Measurements from ENCODE around the gene KIAA1671. TPM values are rescaled to one million over a fixed set of nuclear protein-coding genes. Genes with fewer than 3 reads are reported as not detected.

KIAA1671 gene
- polyA plus RNA-seq, 1 donor (not counting 4 experiments of a cell fraction or from before 2014, with no cell fraction given) = 17.4 TPM

- Histone ChIP-seq H2AFZ (ENCODE audit: control insufficient read depth, low read length) (no peak overlapping the region), H3K9ac (ENCODE audit: control insufficient read depth, extremely low read depth, insufficient read depth, low read length) (no peak overlapping the region), H3K4me3 (ENCODE audit: control insufficient read depth in 2 of 3, extremely low read depth in 1 of 3, insufficient read depth in 2 of 3, low read depth in 1 of 3, low read length in 3 of 3) (no peak overlapping the region), H3K36me3 (ENCODE audit: control insufficient read depth in 2 of 2, extremely low read depth in 1 of 2, insufficient read depth in 2 of 2, low read length in 2 of 2) (peaks cover 3 to 4% of the 10 kb centered on the region in 2 experiments), H3K4me2 (ENCODE audit: control insufficient read depth, extremely low read depth, insufficient read depth, low read depth, low read length) (no peak overlapping the region), H3K9me1 (ENCODE audit: control insufficient read depth, extremely low read depth, insufficient read depth, low read length) (peaks cover 2% of the 10 kb centered on the region), H3K4me1 (ENCODE audit: control insufficient read depth, extremely low read depth, insufficient read depth, low read length) (peaks cover 18% of the 10 kb centered on the region), H3K27ac (ENCODE audit: control insufficient read depth, insufficient read depth, low read length) (no peak overlapping the region), H3K27me3 (ENCODE audit: control insufficient read depth, extremely low read depth, insufficient read depth, low read length) (no peaks in the 10 kb centered on the region), H4K20me1 (ENCODE audit: control insufficient read depth, extremely low read depth, insufficient read depth, low read length) (peaks cover 7% of the 10 kb centered on the region), H3K9me3 (ENCODE audit: control insufficient read depth, low read depth, low read length) (no peaks in the 10 kb centered on the region), H3K79me2 (ENCODE audit: control insufficient read depth, insufficient read depth, low read length) (peaks cover 9% of the 10 kb centered on the region)
- no peak for TF ChIP-seq CTCF (optimal IDR thresholded peaks at IDR 0.05 in 1 of 3, IDR thresholded peaks at IDR 0.05 in 1 of 3, conservative IDR thresholded peaks at IDR 0.05 in 1 of 3; ENCODE audit: extremely low read depth in 1 of 3, insufficient read depth in 2 of 3, low read length in 3 of 3)
- TF ChIP-seq EZH2 (IDR thresholded peaks at IDR 0.05; ENCODE audit: low read length) = no peak
- no peak for FAIRE-seq
- no peak for DNase-seq (ENCODE audit: low read depth, low spot score)
- dilution Hi-C loops (cut with MboI; ENCODE audit: extremely low pct_ligation_motif_present, low sequenced_read_pairs) = no loop called here
These were observed 53.8 kb downstream of the KIAA1671 start for GRCh38 chr22:25006354-25006753.

GRCh38 chr22:25007444-25008106, 55.1 kb downstream of the KIAA1671 start:
- no peaks in the 10 kb centered on the region for H3K27me3 ChIP-seq (ENCODE audit: control insufficient read depth, extremely low read depth, insufficient read depth, low read length)
- peaks cover 3 to 4% of the 10 kb centered on the region in 2 experiments for H3K36me3 ChIP-seq (ENCODE audit: control insufficient read depth in 2 of 2, extremely low read depth in 1 of 2, insufficient read depth in 2 of 2, low read length in 2 of 2)
- H3K9ac ChIP-seq (ENCODE audit: control insufficient read depth, extremely low read depth, insufficient read depth, low read length) = no peak overlapping the region
- FAIRE-seq (no peak), DNase-seq (ENCODE audit: low read depth, low spot score) (no peak)
- no peak overlapping the region for H3K4me2 ChIP-seq (ENCODE audit: control insufficient read depth, extremely low read depth, insufficient read depth, low read depth, low read length)
- peaks cover 9% of the 10 kb centered on the region for H3K4me1 ChIP-seq (ENCODE audit: control insufficient read depth, extremely low read depth, insufficient read depth, low read length)
- no peak overlapping the region for H3K4me3 ChIP-seq (ENCODE audit: control insufficient read depth in 2 of 3, extremely low read depth in 1 of 3, insufficient read depth in 2 of 3, low read depth in 1 of 3, low read length in 3 of 3)
- TF ChIP-seq EZH2 (IDR thresholded peaks at IDR 0.05; ENCODE audit: low read length) = no peak
- no peak for TF ChIP-seq CTCF (optimal IDR thresholded peaks at IDR 0.05 in 1 of 3, IDR thresholded peaks at IDR 0.05 in 1 of 3, conservative IDR thresholded peaks at IDR 0.05 in 1 of 3; ENCODE audit: extremely low read depth in 1 of 3, insufficient read depth in 2 of 3, low read length in 3 of 3)
- no peak overlapping the region for H3K27ac ChIP-seq (ENCODE audit: control insufficient read depth, insufficient read depth, low read length)
- H2AFZ ChIP-seq (ENCODE audit: control insufficient read depth, low read length) = no peak overlapping the region
- no peaks in the 10 kb centered on the region for H3K9me3 ChIP-seq (ENCODE audit: control insufficient read depth, low read depth, low read length)
- dilution Hi-C loops (cut with MboI; ENCODE audit: extremely low pct_ligation_motif_present, low sequenced_read_pairs) = no loop called here
- H4K20me1 ChIP-seq (ENCODE audit: control insufficient read depth, extremely low read depth, insufficient read depth, low read length) = peaks cover 7% of the 10 kb centered on the region
- H3K9me1 ChIP-seq (ENCODE audit: control insufficient read depth, extremely low read depth, insufficient read depth, low read length) = peaks cover 2% of the 10 kb centered on the region
- H3K79me2 ChIP-seq (ENCODE audit: control insufficient read depth, insufficient read depth, low read length) = peaks cover 7% of the 10 kb centered on the region

Data from keratinocyte (primary cell).